ENCODE data around the gene MRNIP. TPM values are rescaled to one million over a fixed set of nuclear protein-coding genes. Genes with fewer than 3 reads are reported as not detected.
"Not testable (repeated sequence)": the region's sequence is repeated elsewhere in the genome, so short reads cannot be mapped to it uniquely, and the experiment has no call there.

MRNIP gene
- polyA plus RNA-seq, 1 donor (not counting 4 experiments of a cell fraction or from before 2014, with no cell fraction given): 14.9 TPM

DNA sequence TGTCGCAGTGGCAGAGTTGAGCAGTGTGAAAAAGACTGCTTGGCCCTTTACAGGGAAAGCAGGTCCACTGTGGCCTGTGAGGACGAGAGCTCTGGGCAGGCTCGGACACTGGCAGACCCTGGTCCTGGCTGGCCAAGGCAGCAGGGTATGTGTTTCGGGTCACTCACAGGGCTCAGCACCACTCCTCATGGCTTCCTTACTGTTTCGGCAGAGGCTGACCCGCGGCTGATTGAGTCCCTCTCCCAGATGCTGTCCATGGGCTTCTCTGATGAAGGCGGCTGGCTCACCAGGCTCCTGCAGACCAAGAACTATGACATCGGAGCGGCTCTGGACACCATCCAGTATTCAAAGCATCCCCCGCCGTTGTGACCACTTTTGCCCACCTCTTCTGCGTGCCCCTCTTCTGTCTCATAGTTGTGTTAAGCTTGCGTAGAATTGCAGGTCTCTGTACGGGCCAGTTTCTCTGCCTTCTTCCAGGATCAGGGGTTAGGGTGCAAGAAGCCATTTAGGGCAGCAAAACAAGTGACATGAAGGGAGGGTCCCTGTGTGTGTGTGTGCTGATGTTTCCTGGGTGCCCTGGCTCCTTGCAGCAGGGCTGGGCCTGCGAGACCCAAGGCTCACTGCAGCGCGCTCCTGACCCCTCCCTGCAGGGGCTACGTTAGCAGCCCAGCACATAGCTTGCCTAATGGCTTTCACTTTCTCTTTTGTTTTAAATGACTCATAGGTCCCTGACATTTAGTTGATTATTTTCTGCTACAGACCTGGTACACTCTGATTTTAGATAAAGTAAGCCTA is 22.2 kb downstream of the MRNIP start:
- FAIRE-seq (no peak), DNase-seq (ENCODE audit: low read depth, low spot score) (no peak)
- no peak overlapping the region for H3K27ac ChIP-seq (ENCODE audit: control insufficient read depth, insufficient read depth, low read length)
- H3K4me3 ChIP-seq (ENCODE audit: control insufficient read depth in 2 of 3, extremely low read depth in 1 of 3, insufficient read depth in 2 of 3, low read depth in 1 of 3, low read length in 3 of 3): no peak overlapping the region
- peaks cover 25 to 34% of the 10 kb centered on the region in 2 experiments for H3K36me3 ChIP-seq (ENCODE audit: control insufficient read depth in 2 of 2, extremely low read depth in 1 of 2, insufficient read depth in 2 of 2, low read length in 2 of 2)
- H3K9ac ChIP-seq (ENCODE audit: control insufficient read depth, extremely low read depth, insufficient read depth, low read length): no peak overlapping the region
- H3K27me3 ChIP-seq (ENCODE audit: control insufficient read depth, extremely low read depth, insufficient read depth, low read length): no peaks in the 10 kb centered on the region
- H4K20me1 ChIP-seq (ENCODE audit: control insufficient read depth, extremely low read depth, insufficient read depth, low read length): no peaks in the 10 kb centered on the region
- H2AFZ ChIP-seq (ENCODE audit: control insufficient read depth, low read length): no peak overlapping the region
- no peaks in the 10 kb centered on the region for H3K9me3 ChIP-seq (ENCODE audit: control insufficient read depth, low read depth, low read length)
- no peaks in the 10 kb centered on the region for H3K9me1 ChIP-seq (ENCODE audit: control insufficient read depth, extremely low read depth, insufficient read depth, low read length)
- no peak overlapping the region for H3K4me2 ChIP-seq (ENCODE audit: control insufficient read depth, extremely low read depth, insufficient read depth, low read depth, low read length)
- no peaks in the 10 kb centered on the region for H3K4me1 ChIP-seq (ENCODE audit: control insufficient read depth, extremely low read depth, insufficient read depth, low read length)
- no peaks in the 10 kb centered on the region for H3K79me2 ChIP-seq (ENCODE audit: control insufficient read depth, insufficient read depth, low read length)
- dilution Hi-C loops (cut with MboI; ENCODE audit: extremely low pct_ligation_motif_present, low sequenced_read_pairs): loop anchor here (25.0 kb wide), 1 partner anchor 99 kb away; the partner anchor contains the start of gene MAML1
- TF ChIP-seq, protein P1, sequence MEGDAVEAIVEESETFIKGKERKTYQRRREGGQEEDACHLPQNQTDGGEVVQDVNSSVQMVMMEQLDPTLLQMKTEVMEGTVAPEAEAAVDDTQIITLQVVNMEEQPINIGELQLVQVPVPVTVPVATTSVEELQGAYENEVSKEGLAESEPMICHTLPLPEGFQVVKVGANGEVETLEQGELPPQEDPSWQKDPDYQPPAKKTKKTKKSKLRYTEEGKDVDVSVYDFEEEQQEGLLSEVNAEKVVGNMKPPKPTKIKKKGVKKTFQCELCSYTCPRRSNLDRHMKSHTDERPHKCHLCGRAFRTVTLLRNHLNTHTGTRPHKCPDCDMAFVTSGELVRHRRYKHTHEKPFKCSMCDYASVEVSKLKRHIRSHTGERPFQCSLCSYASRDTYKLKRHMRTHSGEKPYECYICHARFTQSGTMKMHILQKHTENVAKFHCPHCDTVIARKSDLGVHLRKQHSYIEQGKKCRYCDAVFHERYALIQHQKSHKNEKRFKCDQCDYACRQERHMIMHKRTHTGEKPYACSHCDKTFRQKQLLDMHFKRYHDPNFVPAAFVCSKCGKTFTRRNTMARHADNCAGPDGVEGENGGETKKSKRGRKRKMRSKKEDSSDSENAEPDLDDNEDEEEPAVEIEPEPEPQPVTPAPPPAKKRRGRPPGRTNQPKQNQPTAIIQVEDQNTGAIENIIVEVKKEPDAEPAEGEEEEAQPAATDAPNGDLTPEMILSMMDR (optimal IDR thresholded peaks at IDR 0.05 in 1 of 3, IDR thresholded peaks at IDR 0.05 in 1 of 3, conservative IDR thresholded peaks at IDR 0.05 in 1 of 3; ENCODE audit: extremely low read depth in 1 of 3, insufficient read depth in 2 of 3, low read length in 3 of 3): no peak
- no peak for TF ChIP-seq EZH2 (IDR thresholded peaks at IDR 0.05; ENCODE audit: low read length)

DNA sequence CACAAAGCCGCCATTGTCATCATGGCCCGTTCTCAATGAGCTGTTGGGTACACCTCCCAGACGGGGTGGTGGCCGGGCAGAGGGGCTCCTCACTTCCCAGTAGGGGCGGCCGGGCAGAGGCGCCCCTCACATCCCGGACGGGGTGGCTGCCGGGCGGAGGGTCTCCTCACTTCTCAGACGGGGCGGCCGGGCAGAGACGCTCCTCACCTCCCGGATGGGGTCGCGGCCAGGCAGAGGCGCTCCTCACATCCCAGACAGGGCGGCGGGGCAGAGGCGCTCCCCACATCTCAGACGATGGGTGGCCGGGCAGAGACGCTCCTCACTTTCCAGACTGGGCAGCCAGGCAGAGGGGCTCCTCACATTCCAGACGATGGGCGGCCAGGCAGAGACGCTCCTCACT is 23.7 kb downstream of the MRNIP start:
- not testable (repeated sequence) for H3K4me1 ChIP-seq (ENCODE audit: control insufficient read depth, extremely low read depth, insufficient read depth, low read length); H3K79me2 ChIP-seq (ENCODE audit: control insufficient read depth, insufficient read depth, low read length); H3K27ac ChIP-seq (ENCODE audit: control insufficient read depth, insufficient read depth, low read length); H3K4me2 ChIP-seq (ENCODE audit: control insufficient read depth, extremely low read depth, insufficient read depth, low read depth, low read length); FAIRE-seq; H2AFZ ChIP-seq (ENCODE audit: control insufficient read depth, low read length); H4K20me1 ChIP-seq (ENCODE audit: control insufficient read depth, extremely low read depth, insufficient read depth, low read length); H3K9ac ChIP-seq (ENCODE audit: control insufficient read depth, extremely low read depth, insufficient read depth, low read length); H3K27me3 ChIP-seq (ENCODE audit: control insufficient read depth, extremely low read depth, insufficient read depth, low read length); H3K9me3 ChIP-seq (ENCODE audit: control insufficient read depth, low read depth, low read length); H3K4me3 ChIP-seq (ENCODE audit: control insufficient read depth in 2 of 3, extremely low read depth in 1 of 3, insufficient read depth in 2 of 3, low read depth in 1 of 3, low read length in 3 of 3); DNase-seq (ENCODE audit: low read depth, low spot score); H3K9me1 ChIP-seq (ENCODE audit: control insufficient read depth, extremely low read depth, insufficient read depth, low read length)
- dilution Hi-C loops (cut with MboI; ENCODE audit: extremely low pct_ligation_motif_present, low sequenced_read_pairs): loop anchor here (25.0 kb wide), 1 partner anchor 98 kb away; the partner anchor contains the start of gene MAML1
- H3K36me3 ChIP-seq (ENCODE audit: control insufficient read depth in 2 of 2, extremely low read depth in 1 of 2, insufficient read depth in 2 of 2, low read length in 2 of 2): peaks cover 25 to 44% of the 10 kb centered on the region in 2 experiments
